Measurements from ENCODE around the gene CAMTA1.

The CAMTA1 gene

DNA sequence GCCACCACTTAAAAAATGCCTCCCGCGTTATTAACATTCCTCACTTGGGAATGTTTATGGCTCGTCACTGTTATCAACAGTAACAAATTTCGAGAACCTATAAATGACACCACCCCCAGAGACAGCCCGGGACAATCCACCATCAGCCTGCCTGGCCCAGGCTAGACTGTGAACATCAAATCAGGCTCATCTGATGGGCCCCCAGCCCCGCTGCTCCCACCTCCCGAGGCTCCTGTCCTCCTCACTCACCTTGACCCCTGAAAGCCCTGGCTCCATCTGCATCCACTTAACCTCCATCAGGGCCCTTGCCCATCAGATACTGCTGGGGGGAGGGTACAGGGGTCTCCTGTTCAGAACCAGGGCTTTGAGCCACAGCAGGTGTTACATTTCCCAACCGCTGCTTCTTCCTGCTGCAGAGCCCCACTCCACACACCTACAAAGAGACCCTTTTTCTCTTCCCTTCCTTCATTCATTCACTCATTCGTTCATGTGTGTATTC is 829.4 kb downstream of the CAMTA1 start:
- DNase-seq (ENCODE audit: low read depth in 1 of 2, low spot score in 1 of 2), result no peak

DNA sequence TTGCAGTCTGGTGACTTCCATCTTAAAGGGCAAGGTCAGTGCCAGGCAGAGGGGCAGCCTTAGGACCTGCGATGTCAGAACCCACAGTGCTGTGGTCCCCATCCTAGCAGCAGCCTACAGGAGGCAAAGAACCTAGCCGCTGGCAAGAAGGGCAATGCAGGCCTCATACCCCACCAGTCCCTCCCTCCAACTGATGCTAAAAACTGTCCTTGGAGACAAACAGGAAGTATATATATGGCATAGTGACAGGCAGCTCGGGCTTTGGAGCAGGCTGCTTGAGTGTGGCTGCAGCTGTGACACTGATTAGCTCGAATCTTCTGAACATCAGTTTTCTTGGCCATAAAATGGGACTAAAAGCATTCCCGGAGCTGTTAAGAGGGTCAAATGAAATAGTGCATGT is 829.9 kb downstream of the CAMTA1 start:
- no peak for DNase-seq (ENCODE audit: low read depth in 1 of 2, low spot score in 1 of 2)

DNA sequence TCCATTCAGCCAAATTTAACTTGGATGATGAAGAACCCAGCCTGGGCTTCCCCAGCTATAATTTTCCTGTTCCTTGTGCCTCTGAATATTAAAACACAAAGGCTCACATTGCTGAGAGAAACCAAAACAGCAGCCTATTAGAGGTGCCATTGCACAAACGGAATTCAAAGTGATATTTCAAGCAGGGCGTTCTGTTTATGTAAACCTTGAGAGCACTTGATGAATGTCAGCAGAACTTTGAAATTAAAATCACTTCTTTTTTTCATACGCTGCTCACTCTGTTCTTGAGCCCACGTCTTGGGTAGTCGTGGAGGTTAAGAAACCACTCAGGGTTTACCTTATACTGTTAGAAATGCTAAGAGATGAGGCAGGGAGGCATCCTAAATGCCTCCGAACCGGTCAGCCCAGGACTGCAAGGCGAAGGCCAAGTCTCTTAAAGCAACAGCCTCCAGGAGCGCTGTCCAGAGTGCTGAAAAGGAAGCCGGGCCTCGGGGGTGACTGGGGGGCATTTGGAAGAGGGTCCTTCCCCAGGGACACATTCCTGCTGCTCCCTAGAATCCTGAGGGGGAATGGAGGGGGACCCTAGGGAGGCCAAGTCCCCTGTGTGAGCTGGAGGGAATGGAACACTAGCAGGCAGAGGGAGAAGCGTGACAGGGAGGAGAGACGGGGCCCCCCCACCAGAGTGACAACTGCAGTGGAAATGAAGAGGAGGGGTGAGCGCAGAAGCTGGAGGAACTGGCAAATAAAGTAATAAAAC is 831.0 kb downstream of the CAMTA1 start:
- DNase-seq (ENCODE audit: low read depth in 1 of 2, low spot score in 1 of 2), result no peak

DNA sequence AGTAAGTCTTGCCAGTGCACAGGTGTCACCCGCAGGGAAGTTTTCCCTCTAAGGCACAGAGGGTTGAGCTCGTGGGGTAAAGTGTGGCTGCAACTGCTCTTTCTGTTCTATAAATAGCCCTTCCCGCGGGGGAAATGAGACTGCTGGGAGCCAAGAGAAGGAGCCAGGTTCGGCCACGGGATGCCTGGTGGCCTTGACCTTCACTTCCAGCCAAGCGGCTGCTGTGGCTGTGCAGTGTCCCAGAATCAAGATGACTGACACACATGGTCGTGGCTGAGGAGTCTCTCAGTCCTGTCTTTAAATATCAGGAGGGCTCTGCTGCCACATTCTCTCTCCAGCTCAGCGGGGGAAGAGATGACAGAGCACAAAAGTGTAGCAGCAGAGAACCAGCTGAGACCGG is 831.7 kb downstream of the CAMTA1 start:
- DNase-seq (ENCODE audit: low read depth in 1 of 2, low spot score in 1 of 2), result no peak

DNA sequence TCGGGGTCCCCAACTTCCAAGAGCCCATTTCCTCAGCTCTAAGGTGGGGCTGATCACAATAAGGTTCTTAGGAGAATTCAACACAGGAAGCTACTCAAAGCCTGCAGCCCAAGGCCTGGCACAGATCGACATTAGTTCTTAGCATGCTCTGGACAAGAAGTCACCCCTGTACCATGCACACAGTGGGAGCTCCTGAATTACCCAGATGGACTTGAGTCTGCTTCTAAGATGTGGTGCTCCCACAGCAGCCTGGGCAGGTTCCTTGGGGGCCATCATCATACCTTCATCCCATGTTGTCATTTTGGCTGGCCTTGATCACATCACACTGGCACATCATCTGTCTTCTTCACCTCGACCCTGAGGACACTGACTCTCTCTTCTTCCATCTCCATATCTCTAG is 832.6 kb downstream of the CAMTA1 start:
- DNase-seq (ENCODE audit: low read depth in 1 of 2, low spot score in 1 of 2), result no peak

DNA sequence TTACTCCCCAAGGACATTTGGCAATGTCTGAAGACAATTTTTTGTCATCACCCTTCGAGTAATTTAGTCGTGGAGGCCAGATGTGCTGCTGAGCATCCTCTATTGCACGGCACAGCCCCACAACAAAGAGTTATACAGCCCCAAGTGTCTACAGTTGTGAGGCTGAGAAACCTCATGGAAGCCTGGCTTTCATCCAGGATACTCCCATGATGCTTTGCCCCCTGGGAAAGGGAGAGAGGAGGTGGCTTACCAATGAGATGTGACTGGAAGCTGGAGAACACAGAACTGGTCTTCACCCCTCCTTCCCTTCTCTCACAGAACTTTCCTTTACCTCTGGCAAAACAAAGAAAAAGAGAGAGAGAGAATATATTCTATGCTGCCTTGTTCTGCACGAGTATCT is 834.9 kb downstream of the CAMTA1 start:
- no peak for DNase-seq (ENCODE audit: low read depth in 1 of 2, low spot score in 1 of 2)

DNA sequence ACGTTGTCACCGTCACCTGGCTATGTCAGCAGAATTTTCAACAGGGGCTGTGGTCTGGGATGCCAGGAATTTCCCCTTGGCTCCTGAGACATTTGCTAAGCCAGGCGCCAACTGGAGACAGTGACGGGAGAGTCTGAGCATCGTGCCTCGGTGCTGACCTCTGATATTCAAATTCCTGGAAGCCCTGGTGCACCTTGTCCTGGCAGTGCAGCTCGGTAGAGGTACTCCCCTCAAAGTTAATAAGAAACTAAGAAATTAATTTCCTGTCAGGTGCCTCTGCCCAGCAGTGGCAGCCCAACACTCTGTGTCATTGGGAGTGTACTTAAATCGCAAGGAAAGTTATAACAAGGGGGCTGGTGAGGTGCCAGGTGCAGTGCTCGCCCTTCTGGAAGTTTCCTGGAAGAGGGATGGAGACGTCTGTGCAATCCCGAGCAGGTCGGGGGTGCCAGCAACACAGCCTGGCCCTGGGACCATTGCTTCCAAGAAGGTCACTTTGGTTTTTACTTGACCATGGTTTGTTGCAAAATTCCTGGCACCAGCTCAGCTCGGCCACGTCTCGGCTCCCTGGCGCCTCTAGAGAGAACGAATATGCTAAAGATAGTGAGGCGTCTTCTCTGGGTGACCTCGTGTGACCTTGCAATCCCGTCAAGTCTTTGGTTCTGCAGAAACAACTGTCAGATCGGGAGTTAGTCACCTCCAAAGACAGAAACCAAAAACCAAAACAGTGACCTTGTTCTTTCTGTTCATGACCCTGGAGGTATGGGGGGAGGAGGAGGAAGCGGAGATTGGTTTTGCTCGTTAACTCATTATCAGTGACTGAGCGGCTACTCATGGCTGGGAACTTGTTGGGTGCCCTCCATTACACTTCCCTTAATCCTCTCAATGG is 836.3 kb downstream of the CAMTA1 start:
- no peak for DNase-seq (ENCODE audit: low read depth in 1 of 2, low spot score in 1 of 2)

- DNase-seq (ENCODE audit: low read depth in 1 of 2, low spot score in 1 of 2), result no peak
These were observed 838.6 kb downstream of the CAMTA1 start for GRCh38 chr1:7623842-7624241.

DNA sequence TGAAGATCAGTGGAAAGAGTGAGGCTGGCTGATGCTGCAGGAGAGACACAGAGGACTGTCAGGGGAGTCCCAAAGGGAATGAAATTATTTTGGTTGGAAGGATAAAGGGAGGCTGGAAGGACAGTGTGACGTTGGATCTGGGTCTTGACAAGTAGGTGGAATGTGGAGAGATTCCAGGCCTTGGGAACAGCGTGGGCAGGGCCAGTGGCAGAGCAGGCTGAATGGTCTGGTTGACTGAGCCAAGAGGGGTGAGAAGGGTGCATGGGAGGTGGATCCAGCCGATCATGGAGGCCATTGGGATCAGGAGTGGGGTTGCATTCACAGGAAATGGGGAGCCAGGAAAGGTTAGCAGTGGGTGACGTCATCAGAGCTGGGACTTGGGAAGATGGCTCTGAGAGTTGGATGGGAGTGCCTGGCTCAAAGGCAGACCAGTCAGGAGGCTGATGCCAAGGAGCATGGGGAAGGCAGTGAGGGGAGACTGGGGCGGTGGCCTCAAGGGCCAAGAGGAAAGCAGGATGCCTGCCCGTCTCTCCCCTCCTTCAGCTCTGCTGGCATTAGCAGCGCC is 839.6 kb downstream of the CAMTA1 start:
- DNase-seq (ENCODE audit: low read depth in 1 of 2, low spot score in 1 of 2), result no peak

GRCh38 chr1:7625401-7625800 is 840.1 kb downstream of the CAMTA1 start:
- DNase-seq (ENCODE audit: low read depth in 1 of 2, low spot score in 1 of 2), result no peak

DNA sequence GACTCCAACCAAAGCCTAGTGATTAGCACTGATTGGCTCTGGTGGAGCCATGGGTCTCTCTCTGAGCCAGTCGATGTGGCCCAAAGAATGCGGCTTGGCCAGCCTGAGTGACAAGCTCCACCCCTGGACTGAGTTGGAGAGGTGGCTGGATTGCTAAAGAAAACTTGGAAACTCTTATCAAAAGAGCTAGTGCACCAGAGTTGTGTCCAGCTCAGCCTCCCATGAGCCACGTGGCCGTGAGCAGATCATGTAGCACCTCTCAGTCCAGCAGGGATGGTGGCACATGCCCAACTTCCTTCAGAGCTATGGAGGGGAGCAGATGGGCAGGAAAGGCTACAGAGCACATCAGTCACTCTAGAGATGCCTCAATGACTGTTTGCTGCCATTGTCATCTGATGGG is 843.0 kb downstream of the CAMTA1 start:
- no peak for DNase-seq (ENCODE audit: low read depth in 1 of 2, low spot score in 1 of 2)

GRCh38 chr1:7629011-7629410 is 843.8 kb downstream of the CAMTA1 start:
- DNase-seq (ENCODE audit: low read depth in 1 of 2, low spot score in 1 of 2), result no peak

DNA sequence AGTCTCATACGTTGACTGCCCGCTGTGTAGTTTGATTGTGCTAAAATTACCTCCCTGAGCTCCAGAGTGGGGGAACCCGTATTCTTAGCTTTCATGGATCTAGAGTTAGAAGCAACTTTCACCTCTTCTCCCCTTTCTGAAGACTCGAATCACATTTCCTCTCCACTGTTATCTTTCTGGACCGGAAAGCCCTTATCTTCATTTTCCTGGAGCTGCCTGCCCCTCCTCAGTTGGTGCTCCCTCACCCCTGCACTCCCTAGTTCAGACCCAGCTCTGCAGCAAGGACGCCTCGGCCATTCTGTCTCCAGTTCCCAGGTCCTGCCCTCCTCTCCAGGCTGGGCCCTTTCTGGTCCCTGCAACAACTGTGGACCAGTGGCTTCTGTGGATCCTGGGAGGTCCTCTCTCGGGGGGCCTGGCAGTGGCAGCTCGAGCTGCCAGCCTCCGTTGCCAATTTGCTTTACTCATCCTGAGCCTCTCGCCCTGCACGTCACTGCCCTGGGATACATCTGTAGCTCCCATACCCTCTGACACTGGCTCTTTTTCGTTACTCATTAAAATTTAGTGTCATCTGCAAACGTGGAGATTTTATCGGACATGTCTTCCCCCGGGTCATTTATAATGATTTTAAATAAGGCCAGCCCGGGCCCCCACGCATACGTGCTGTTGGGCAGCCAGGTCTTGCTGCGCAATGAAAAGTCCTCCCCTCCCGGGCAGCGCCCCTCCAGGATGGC is 844.4 kb downstream of the CAMTA1 start:
- DNase-seq (ENCODE audit: low read depth in 1 of 2, low spot score in 1 of 2), result no peak

- no peak for DNase-seq (ENCODE audit: low read depth in 1 of 2, low spot score in 1 of 2)
These were observed 845.1 kb downstream of the CAMTA1 start for GRCh38 chr1:7630378-7630777.

- no peak for DNase-seq (ENCODE audit: low read depth in 1 of 2, low spot score in 1 of 2)
These were observed 846.9 kb downstream of the CAMTA1 start for GRCh38 chr1:7632176-7632575.

DNA sequence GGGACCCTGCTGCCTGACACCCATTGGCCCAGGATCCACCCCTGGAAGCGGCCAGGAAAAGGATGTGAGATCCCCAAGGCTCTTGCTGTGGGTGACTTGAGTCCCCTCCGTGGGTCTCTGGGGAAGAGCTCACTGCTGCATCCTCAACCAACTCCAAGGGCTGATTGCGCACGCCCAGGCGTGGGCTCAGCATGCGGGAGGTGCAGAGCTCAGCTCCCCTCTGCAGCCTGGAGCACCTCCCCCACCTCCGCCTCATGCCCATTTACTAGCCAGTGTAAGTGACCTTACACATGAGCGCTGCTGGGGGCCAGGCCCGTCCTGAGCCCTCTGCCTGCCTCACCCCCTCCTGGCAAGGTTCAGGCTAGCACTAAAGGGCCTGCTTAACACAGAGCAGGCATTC is 847.4 kb downstream of the CAMTA1 start:
- no peak for DNase-seq (ENCODE audit: low read depth in 1 of 2, low spot score in 1 of 2)

- DNase-seq (ENCODE audit: low read depth in 1 of 2, low spot score in 1 of 2), result no peak
These were observed 848.4 kb downstream of the CAMTA1 start for GRCh38 chr1:7633506-7634245.

DNA sequence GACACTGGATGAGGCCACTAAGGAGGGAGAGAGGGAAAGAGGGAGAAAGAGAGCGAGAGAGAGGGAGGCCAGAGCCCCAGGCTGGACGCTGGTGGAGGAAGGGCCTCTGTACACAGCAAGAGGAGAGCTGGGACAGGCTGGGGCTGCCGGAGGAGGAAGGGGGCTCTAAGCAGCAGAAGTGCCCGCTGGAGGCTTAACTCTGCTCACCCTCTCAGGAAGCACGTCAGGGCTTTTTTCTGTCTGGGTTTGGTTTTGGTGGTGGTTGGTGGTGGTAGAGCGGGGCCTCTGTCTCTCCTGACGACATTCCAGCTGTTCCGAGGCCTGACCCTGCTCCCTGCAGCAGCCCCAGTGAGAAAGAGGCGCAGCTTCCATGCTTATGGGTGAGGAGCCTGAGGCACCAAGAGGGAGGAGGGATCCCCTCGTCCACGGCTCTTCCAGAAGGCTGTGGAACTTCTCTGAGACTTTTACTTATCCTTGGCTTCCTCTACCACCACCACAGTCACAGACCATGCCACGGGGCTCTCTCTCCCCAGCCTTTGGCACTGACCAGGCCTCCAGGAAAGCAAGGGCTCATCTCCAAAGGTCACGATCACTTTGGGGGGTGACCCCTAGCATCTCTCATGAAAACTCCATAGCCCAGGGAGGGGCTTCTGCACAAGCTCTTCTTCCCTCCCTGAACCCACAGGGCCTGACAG is 849.4 kb downstream of the CAMTA1 start:
- DNase-seq (ENCODE audit: low read depth in 1 of 2, low spot score in 1 of 2), result no peak

GRCh38 chr1:7636795-7637526 is 851.7 kb downstream of the CAMTA1 start:
- DNase-seq (ENCODE audit: low read depth in 1 of 2, low spot score in 1 of 2), result no peak

All from activated CD4-positive, alpha-beta T cell treated with anti-CD3 and anti-CD28 coated beads, Interleukin-2, amount 50 U/mL, for 24 hours (primary cell).